ENCODE results near the gene FAM120A. TPM values are rescaled to one million over a fixed set of nuclear protein-coding genes. Genes with fewer than 3 reads are reported as not detected.

Gene FAM120A
- total and polyA plus RNA-seq, 2 of the 13 experiments (the other 11 are each of a cell fraction or from before 2014, with no cell fraction given): 41.3 to 44.4 TPM

GRCh38 chr9:93451849-93452709 is 594 bp downstream of the FAM120A start (continued):
- TF ChIP-seq DMTF1 (CRISPR knock-in tag; IDR thresholded peaks at IDR 0.05) (no peak), SSRP1 (CRISPR knock-in tag; IDR thresholded peaks at IDR 0.05) (no peak), CHD4 (IDR thresholded peaks at IDR 0.05; ENCODE audit: borderline replicate concordance, low read length) (no peak), GFI1 (CRISPR knock-in tag; IDR thresholded peaks at IDR 0.05; ENCODE audit: borderline replicate concordance) (no peak), ZNF512B (CRISPR knock-in tag; IDR thresholded peaks at IDR 0.05; ENCODE audit: borderline replicate concordance) (no peak), HIVEP1 (CRISPR knock-in tag; IDR thresholded peaks at IDR 0.05) (no peak), XBP1 (CRISPR knock-in tag; IDR thresholded peaks at IDR 0.05) (no peak), SMAD3 (CRISPR knock-in tag; IDR thresholded peaks at IDR 0.05) (no peak), ZNF24 (IDR thresholded peaks at IDR 0.05) (no peak), ZNF205 (CRISPR knock-in tag; IDR thresholded peaks at IDR 0.05) (no peak), LRRFIP1 (CRISPR knock-in tag; conservative IDR thresholded peaks at IDR 0.05) (no peak), ZNF367 (CRISPR knock-in tag; IDR thresholded peaks at IDR 0.05; ENCODE audit: borderline replicate concordance) (no peak), CENPBD1 (CRISPR knock-in tag; IDR thresholded peaks at IDR 0.05; ENCODE audit: borderline replicate concordance, low read depth) (no peak), YY1 (IDR thresholded peaks at IDR 0.05; ENCODE audit: insufficient read depth, insufficient replicate concordance, low read depth, low read length) (peak; percentile 19), SATB2 (CRISPR knock-in tag; IDR thresholded peaks at IDR 0.05) (peak; percentile 36; the same call in 1 of the 2 replicates), ZBTB8A (CRISPR knock-in tag; IDR thresholded peaks at IDR 0.05; ENCODE audit: borderline replicate concordance, low read depth) (no peak), E2F1 (CRISPR knock-in tag; IDR thresholded peaks at IDR 0.05) (0 out of 2 replicates have a peak, but pooled peaks have one; percentile 56), HOXD1 (CRISPR knock-in tag; IDR thresholded peaks at IDR 0.05) (no peak), FOXK2 (IDR thresholded peaks at IDR 0.05) (no peak)
- TF ChIP-seq, protein P1, sequence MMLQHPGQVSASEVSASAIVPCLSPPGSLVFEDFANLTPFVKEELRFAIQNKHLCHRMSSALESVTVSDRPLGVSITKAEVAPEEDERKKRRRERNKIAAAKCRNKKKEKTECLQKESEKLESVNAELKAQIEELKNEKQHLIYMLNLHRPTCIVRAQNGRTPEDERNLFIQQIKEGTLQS (CRISPR knock-in tag; IDR thresholded peaks at IDR 0.05): no peak

All from HepG2 (cell line).